Nephron (organoid): ENCODE data around the gene KAZN.

ENCODE experiments used
- H3K27ac Mint-ChIP-seq, 3 experiments: 2 replicates each; pipeline ENCODE4 v1.8.0; 2020; ENCODE audit warnings: mixed read lengths in 3 of 3, mild to moderate bottlenecking in 2 of 3, moderate library complexity in 1 of 3
- H3K27me3 Mint-ChIP-seq: 2 replicates; pipeline ENCODE4 v1.8.0; 2021; ENCODE audit warnings: low read depth, mild to moderate bottlenecking, moderate library complexity, mixed read lengths
- H3K36me3 Mint-ChIP-seq: 2 replicates; pipeline ENCODE4 v1.8.0; 2020; ENCODE audit warnings: low read depth, mixed read lengths
- H3K4me1 Mint-ChIP-seq: 2 replicates; pipeline ENCODE4 v1.8.0; 2020; ENCODE audit warnings: mixed read lengths
- H3K4me3 Mint-ChIP-seq, 3 experiments: 2 replicates each; pipeline ENCODE4 v1.8.0; 2020; ENCODE audit warnings: mild to moderate bottlenecking in 3 of 3, mixed read lengths in 3 of 3, moderate library complexity in 2 of 3
- H3K9me3 Mint-ChIP-seq: 2 replicates; pipeline ENCODE4 v1.8.0; 2020; ENCODE audit warnings: mixed read lengths
- CTCF ChIP-seq, 3 experiments: fragments of 200-600 bp; sonication (generic); IDR thresholded peaks; one replicate each; pipeline ENCODE4 v1.5.0; 2021; ENCODE audit warnings: antibody characterized with exemption in 3 of 3; ENCODE audit not compliant: unreplicated experiment in 3 of 3

Gene KAZN

GRCh38 chr1:14997646-14998276, 399.3 kb downstream of the KAZN start:
- peaks cover 13% of the 10 kb centered on the region for H3K4me1 Mint-ChIP-seq
- no peak overlapping the region for H3K27ac Mint-ChIP-seq
- H3K4me3 Mint-ChIP-seq = no peak overlapping the region
- H3K27me3 Mint-ChIP-seq = no peaks in the 10 kb centered on the region
- H3K9me3 Mint-ChIP-seq = no peaks in the 10 kb centered on the region
- peaks cover 4% of the 10 kb centered on the region for H3K36me3 Mint-ChIP-seq
- TF ChIP-seq CTCF (IDR thresholded peaks at IDR 0.05; ENCODE audit: unreplicated experiment in 3 of 3) = no peak

- H3K27me3 Mint-ChIP-seq = no peaks in the 10 kb centered on the region
- H3K4me3 Mint-ChIP-seq = no peak overlapping the region
- peaks cover 13% of the 10 kb centered on the region for H3K4me1 Mint-ChIP-seq
Measured at GRCh38 chr1:14999441-14999840, 401.0 kb downstream of the KAZN start.

GRCh38 chr1:15000030-15000429, 401.5 kb downstream of the KAZN start:
- H3K36me3 Mint-ChIP-seq = peaks cover 4% of the 10 kb centered on the region

More at GRCh38 chr1:14999441-14999840, 401.0 kb downstream of the KAZN start:
- TF ChIP-seq CTCF (IDR thresholded peaks at IDR 0.05; ENCODE audit: unreplicated experiment in 3 of 3) = no peak
- no peaks in the 10 kb centered on the region for H3K9me3 Mint-ChIP-seq
- H3K36me3 Mint-ChIP-seq = peaks cover 4% of the 10 kb centered on the region
- no peak overlapping the region for H3K27ac Mint-ChIP-seq

GRCh38 chr1:15000671-15001070, 402.2 kb downstream of the KAZN start:
- Mint-ChIP-seq H3K4me1 (peaks cover 12% of the 10 kb centered on the region), H3K27me3 (no peaks in the 10 kb centered on the region), H3K4me3 (no peak overlapping the region), H3K27ac (no peak overlapping the region), H3K36me3 (peaks cover 4% of the 10 kb centered on the region), H3K9me3 (no peaks in the 10 kb centered on the region)
- no peak for TF ChIP-seq CTCF (IDR thresholded peaks at IDR 0.05; ENCODE audit: unreplicated experiment in 3 of 3)

More at GRCh38 chr1:15000030-15000429, 401.5 kb downstream of the KAZN start:
- Mint-ChIP-seq H3K9me3 (no peaks in the 10 kb centered on the region), H3K4me1 (peaks cover 13% of the 10 kb centered on the region), H3K27me3 (no peaks in the 10 kb centered on the region), H3K27ac (peak overlapping the region in 1 of 3 experiments; percentile 7), H3K4me3 (no peak overlapping the region)
- TF ChIP-seq CTCF (IDR thresholded peaks at IDR 0.05; ENCODE audit: unreplicated experiment in 3 of 3) = no peak

GRCh38 chr1:15001317-15001915, 402.9 kb downstream of the KAZN start:
- TF ChIP-seq CTCF (IDR thresholded peaks at IDR 0.05; ENCODE audit: unreplicated experiment in 3 of 3) = no peak
- H3K27me3 Mint-ChIP-seq = no peaks in the 10 kb centered on the region
- H3K36me3 Mint-ChIP-seq = peaks cover 4% of the 10 kb centered on the region
- H3K9me3 Mint-ChIP-seq = no peaks in the 10 kb centered on the region
- H3K27ac Mint-ChIP-seq = no peak overlapping the region
- H3K4me3 Mint-ChIP-seq = no peak overlapping the region
- peaks cover 11% of the 10 kb centered on the region for H3K4me1 Mint-ChIP-seq

GRCh38 chr1:15002325-15002724, 403.8 kb downstream of the KAZN start:
- H3K36me3 Mint-ChIP-seq = peaks cover 4% of the 10 kb centered on the region
- no peak for TF ChIP-seq CTCF (IDR thresholded peaks at IDR 0.05; ENCODE audit: unreplicated experiment in 3 of 3)
- no peak overlapping the region for H3K27ac Mint-ChIP-seq
- H3K4me3 Mint-ChIP-seq = no peak overlapping the region
- H3K27me3 Mint-ChIP-seq = no peaks in the 10 kb centered on the region
- H3K9me3 Mint-ChIP-seq = no peaks in the 10 kb centered on the region
- H3K4me1 Mint-ChIP-seq = peaks cover 7% of the 10 kb centered on the region
